GM12878 (cell line): ENCODE results near the gene SLC25A45. TPM values are rescaled to one million over a fixed set of nuclear protein-coding genes. Genes with fewer than 3 reads are reported as not detected.

ENCODE experiments used
- CBX3 ChIP-seq: fragments of 200-600 bp; sonication (generic); IDR thresholded peaks from 2 replicates; pipeline ENCODE4 v1.6.1; 2016; ENCODE audit warnings: low read depth, borderline replicate concordance
- CBX5 ChIP-seq: sonication (generic); IDR thresholded peaks from 2 replicates; pipeline ENCODE4 v1.6.1; 2016; ENCODE audit warnings: low read depth, moderate library complexity, mild to moderate bottlenecking, inconsistent platforms
- EGR1 ChIP-seq, 2 experiments: IDR thresholded peaks; 1 replicate in 1 of 2; 2 replicates in 1 of 2; pipeline ENCODE4 v1.6.1; 2011 to 2012; ENCODE audit warnings: low read depth in 2 of 2, low read length in 2 of 2, borderline replicate concordance in 1 of 2, mild to moderate bottlenecking in 1 of 2, moderate library complexity in 1 of 2
- ESRRA ChIP-seq: IDR thresholded peaks from 2 replicates; pipeline ENCODE4 v1.6.1; 2012; ENCODE audit warnings: mild to moderate bottlenecking, low read length, improper control_type of control experiment
- GABPA ChIP-seq: IDR thresholded peaks from 2 replicates; pipeline ENCODE4 v1.6.1; 2014; ENCODE audit warnings: antibody characterized with exemption, low read depth, mild to moderate bottlenecking, inconsistent platforms
- HDGF ChIP-seq: fragments of 450-650 bp; IDR thresholded peaks from 2 replicates; pipeline ENCODE4 v1.6.1; 2016; ENCODE audit warnings: antibody characterized with exemption
- IKZF2 ChIP-seq, 2 experiments: fragments of 450-650 bp; IDR thresholded peaks; 2 replicates each; pipeline ENCODE4 v1.6.1; 2017; ENCODE audit warnings: mild to moderate bottlenecking in 2 of 2, moderate library complexity in 2 of 2
- IRF4 ChIP-seq: IDR thresholded peaks from 2 replicates; pipeline ENCODE4 v1.6.1; 2011; ENCODE audit warnings: low read depth, low read length
- MTA2 ChIP-seq: fragments of 450-650 bp; IDR thresholded peaks from 2 replicates; pipeline ENCODE4 v1.6.1; 2016; ENCODE audit warnings: low read depth, mild to moderate bottlenecking, moderate library complexity
- NFIC ChIP-seq: IDR thresholded peaks from 2 replicates; pipeline ENCODE4 v1.6.1; 2012; ENCODE audit warnings: low read depth, mild to moderate bottlenecking, inconsistent platforms, low read length, moderate library complexity
- NR2C1 ChIP-seq: fragments of 450-650 bp; IDR thresholded peaks from 2 replicates; pipeline ENCODE4 v1.6.1; 2017; ENCODE audit warnings: antibody characterized with exemption, mild to moderate bottlenecking, moderate library complexity
- PAX8 ChIP-seq: fragments of 450-650 bp; IDR thresholded peaks from 2 replicates; pipeline ENCODE4 v1.6.1; 2017; ENCODE audit warnings: mild to moderate bottlenecking, moderate library complexity
- PML ChIP-seq: IDR thresholded peaks from 2 replicates; pipeline ENCODE4 v1.6.1; 2012; ENCODE audit warnings: low read length, inconsistent platforms
- POU2F2 ChIP-seq: IDR thresholded peaks from 3 replicates; pipeline ENCODE4 v1.6.1; 2011; ENCODE audit warnings: low read depth, mild to moderate bottlenecking, low read length, borderline replicate concordance
- RCOR1 ChIP-seq: conservative IDR thresholded peaks from 2 replicates; pipeline ENCODE4 v1.6.1; 2012; ENCODE audit warnings: low read depth, low read length, improper control_type of control experiment
- SPI1 ChIP-seq: IDR thresholded peaks from 2 replicates; pipeline ENCODE4 v1.6.1; 2011; ENCODE audit warnings: low read depth, mild to moderate bottlenecking, low read length, moderate library complexity, borderline replicate concordance; ENCODE audit not compliant: insufficient read depth
- SREBF2 ChIP-seq: IDR thresholded peaks from 2 replicates; pipeline ENCODE4 v1.6.1; 2012; ENCODE audit warnings: mild to moderate bottlenecking, low read length
- STAT3 ChIP-seq: IDR thresholded peaks from 2 replicates; pipeline ENCODE4 v1.6.1; 2011; ENCODE audit warnings: low read depth, low read length, improper control_type of control experiment
- YY1 ChIP-seq: IDR thresholded peaks from 2 replicates; pipeline ENCODE4 v1.6.1; 2011; ENCODE audit warnings: low read depth, mild to moderate bottlenecking, low read length
- ZNF622 ChIP-seq: fragments of 450-650 bp; IDR thresholded peaks from 2 replicates; pipeline ENCODE4 v1.6.1; 2017; ENCODE audit warnings: mild to moderate bottlenecking, inconsistent platforms
- ZNF687 ChIP-seq: fragments of 450-650 bp; IDR thresholded peaks from 2 replicates; pipeline ENCODE4 v1.6.1; 2017; ENCODE audit warnings: mild to moderate bottlenecking, moderate library complexity
- ZSCAN29 ChIP-seq: fragments of 450-650 bp; IDR thresholded peaks from 2 replicates; pipeline ENCODE4 v1.6.1; 2017; ENCODE audit warnings: mild to moderate bottlenecking, moderate library complexity
- polyA plus RNA-seq, 11 experiments: library from polyadenylated mRNA; depleted of rRNA in 4 of 11; unstranded in 6 of 11; stranded (reverse) in 5 of 11; fragments of >200 nt; fragmentation: Nextera tagmentation in 4 of 11; fragmentation: Illumina TruSeq in 1 of 11; extraction: Ambion mirVana in 4 of 11; extraction: Trizol in 1 of 11; gene quantifications; 1 replicate in 1 of 11; 2 replicates in 10 of 11; pipeline versions ENCODE4 v1.2.1 to v1.2.3, GENCODE V29; 2011 to 2016; ENCODE audit warnings: inconsistent platforms in 2 of 11, missing spikeins in 2 of 11, low read depth in 1 of 11
- total RNA-seq, 4 experiments: library from RNA; depleted of rRNA in 3 of 4; stranded (reverse); fragments of >200 nt in 3 of 4; fragmentation: Illumina TruSeq in 1 of 4; extraction: Trizol in 1 of 4; gene quantifications; 2 replicates each; pipeline versions ENCODE4 v1.2.1 to v1.2.3, GENCODE V29; 2013 to 2021
- TF ChIP-seq, protein P1 (sequence below): fragments of 150-350 bp; IDR thresholded peaks from 2 replicates; pipeline ENCODE4 v1.6.1; 2014; ENCODE audit warnings: mild to moderate bottlenecking, low read depth, low read length
- TF ChIP-seq, protein P2 (sequence below): fragments of 450-650 bp; IDR thresholded peaks from 2 replicates; pipeline ENCODE4 v1.6.1; 2017; ENCODE audit warnings: antibody characterized with exemption, mild to moderate bottlenecking, moderate library complexity

Gene SLC25A45
- total and polyA plus RNA-seq, 10 of the 15 experiments (the other 5 are each of a cell fraction or from before 2014, with no cell fraction given), result 4.1 to 35.2 (median 20.3) TPM

- no peak for TF ChIP-seq GABPA
- no peak for TF ChIP-seq PAX8
- peak; percentile 52 to 56; a peak in 3 of 4 replicates for TF ChIP-seq IKZF2 (IDR thresholded peaks at IDR 0.05)
- TF ChIP-seq IRF4, result 0 out of 2 replicates have a peak, but pooled peaks have one; percentile 8
- TF ChIP-seq EGR1 (IDR thresholded peaks at IDR 0.05; ENCODE audit: borderline replicate concordance in 1 of 2, low read depth in 2 of 2, low read length in 2 of 2), result no peak
- no peak for TF ChIP-seq ZNF622
- TF ChIP-seq ZSCAN29, result 0 out of 2 replicates have a peak, but pooled peaks have one; percentile 14
- no peak for TF ChIP-seq NR2C1
- TF ChIP-seq, protein P1, sequence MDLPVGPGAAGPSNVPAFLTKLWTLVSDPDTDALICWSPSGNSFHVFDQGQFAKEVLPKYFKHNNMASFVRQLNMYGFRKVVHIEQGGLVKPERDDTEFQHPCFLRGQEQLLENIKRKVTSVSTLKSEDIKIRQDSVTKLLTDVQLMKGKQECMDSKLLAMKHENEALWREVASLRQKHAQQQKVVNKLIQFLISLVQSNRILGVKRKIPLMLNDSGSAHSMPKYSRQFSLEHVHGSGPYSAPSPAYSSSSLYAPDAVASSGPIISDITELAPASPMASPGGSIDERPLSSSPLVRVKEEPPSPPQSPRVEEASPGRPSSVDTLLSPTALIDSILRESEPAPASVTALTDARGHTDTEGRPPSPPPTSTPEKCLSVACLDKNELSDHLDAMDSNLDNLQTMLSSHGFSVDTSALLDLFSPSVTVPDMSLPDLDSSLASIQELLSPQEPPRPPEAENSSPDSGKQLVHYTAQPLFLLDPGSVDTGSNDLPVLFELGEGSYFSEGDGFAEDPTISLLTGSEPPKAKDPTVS, result no peak
- 0 out of 2 replicates have a peak, but pooled peaks have one; percentile 17 for TF ChIP-seq YY1
- TF ChIP-seq SPI1, result no peak; the same call in 1 of the 2 replicates
- no peak for TF ChIP-seq CBX5
- TF ChIP-seq PML, result no peak
- no peak for TF ChIP-seq ZNF687
- TF ChIP-seq HDGF, result no peak
- no peak for TF ChIP-seq SREBF2
- TF ChIP-seq CBX3, result no peak
- TF ChIP-seq RCOR1, result no peak
- TF ChIP-seq POU2F2, result peak; percentile 21; the same call in 2 of the 3 replicates
- TF ChIP-seq, protein P2, sequence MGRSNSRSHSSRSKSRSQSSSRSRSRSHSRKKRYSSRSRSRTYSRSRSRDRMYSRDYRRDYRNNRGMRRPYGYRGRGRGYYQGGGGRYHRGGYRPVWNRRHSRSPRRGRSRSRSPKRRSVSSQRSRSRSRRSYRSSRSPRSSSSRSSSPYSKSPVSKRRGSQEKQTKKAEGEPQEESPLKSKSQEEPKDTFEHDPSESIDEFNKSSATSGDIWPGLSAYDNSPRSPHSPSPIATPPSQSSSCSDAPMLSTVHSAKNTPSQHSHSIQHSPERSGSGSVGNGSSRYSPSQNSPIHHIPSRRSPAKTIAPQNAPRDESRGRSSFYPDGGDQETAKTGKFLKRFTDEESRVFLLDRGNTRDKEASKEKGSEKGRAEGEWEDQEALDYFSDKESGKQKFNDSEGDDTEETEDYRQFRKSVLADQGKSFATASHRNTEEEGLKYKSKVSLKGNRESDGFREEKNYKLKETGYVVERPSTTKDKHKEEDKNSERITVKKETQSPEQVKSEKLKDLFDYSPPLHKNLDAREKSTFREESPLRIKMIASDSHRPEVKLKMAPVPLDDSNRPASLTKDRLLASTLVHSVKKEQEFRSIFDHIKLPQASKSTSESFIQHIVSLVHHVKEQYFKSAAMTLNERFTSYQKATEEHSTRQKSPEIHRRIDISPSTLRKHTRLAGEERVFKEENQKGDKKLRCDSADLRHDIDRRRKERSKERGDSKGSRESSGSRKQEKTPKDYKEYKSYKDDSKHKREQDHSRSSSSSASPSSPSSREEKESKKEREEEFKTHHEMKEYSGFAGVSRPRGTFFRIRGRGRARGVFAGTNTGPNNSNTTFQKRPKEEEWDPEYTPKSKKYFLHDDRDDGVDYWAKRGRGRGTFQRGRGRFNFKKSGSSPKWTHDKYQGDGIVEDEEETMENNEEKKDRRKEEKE, result no peak
- 0 out of 2 replicates have a peak, but pooled peaks have one; percentile 45 for TF ChIP-seq ESRRA
- TF ChIP-seq NFIC, result no peak
- peak; percentile 79; the same call in 1 of the 2 replicates for TF ChIP-seq MTA2
- peak; percentile 94 for TF ChIP-seq STAT3
These were observed 43.8 kb upstream of the SLC25A45 start (continued) for GRCh38 chr11:65425971-65426838.
